GM21576 (cell line): ENCODE data around the gene IL19.
"Not testable (repeated sequence)": the region's sequence is repeated elsewhere in the genome, so short reads cannot be mapped to it uniquely, and the experiment has no call there.

Experiments used
- ATAC-seq: cut with Tn5 transposase; IDR thresholded peaks from one replicate; pipeline ENCODE4 v1.9.1; 2021; ENCODE audit warnings: mild to moderate bottlenecking, moderate library complexity; ENCODE audit not compliant: unreplicated experiment

The IL19 gene

GRCh38 chr1:206739411-206740076 lies 31.0 kb upstream of the IL19 start:
- peak; percentile 78 for ATAC-seq

DNA sequence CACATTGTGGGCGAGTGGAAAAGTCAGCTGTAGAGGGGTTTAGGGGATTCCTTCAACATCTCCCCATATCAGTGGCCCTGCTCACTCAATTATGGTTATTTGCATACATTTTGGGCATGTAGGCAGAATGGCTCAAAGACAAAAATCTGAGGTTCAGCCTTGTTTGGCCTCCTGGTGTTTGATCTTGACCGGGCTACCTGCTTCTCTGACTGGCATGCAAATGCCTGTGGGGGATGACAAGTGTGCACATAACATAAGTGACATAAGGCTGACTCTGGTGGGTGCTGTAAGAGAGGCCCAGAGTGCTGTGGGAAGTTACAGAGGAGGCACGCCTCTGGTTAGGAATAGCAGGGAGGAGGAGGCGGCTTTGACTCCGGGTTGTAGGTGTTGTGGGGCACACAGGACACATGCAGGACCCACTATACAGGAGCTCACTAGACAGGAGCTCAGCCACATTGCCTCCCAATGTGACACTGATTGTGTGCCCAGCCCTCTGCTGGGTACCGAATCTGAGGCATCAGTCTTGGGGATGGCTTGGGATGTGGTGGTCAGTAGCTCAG lies 29.4 kb upstream of the IL19 start:
- ATAC-seq = no peak

- no peak for ATAC-seq
Observed at GRCh38 chr1:206742719-206743383, 27.7 kb upstream of the IL19 start.

- no peak for ATAC-seq
Observed at GRCh38 chr1:206744683-206745082, 25.9 kb upstream of the IL19 start.

GRCh38 chr1:206745301-206745700 lies 25.3 kb upstream of the IL19 start:
- no peak for ATAC-seq

GRCh38 chr1:206748348-206749030 lies 22.1 kb upstream of the IL19 start:
- ATAC-seq = no peak

GRCh38 chr1:206751891-206752290 lies 18.7 kb upstream of the IL19 start:
- ATAC-seq = no peak

DNA sequence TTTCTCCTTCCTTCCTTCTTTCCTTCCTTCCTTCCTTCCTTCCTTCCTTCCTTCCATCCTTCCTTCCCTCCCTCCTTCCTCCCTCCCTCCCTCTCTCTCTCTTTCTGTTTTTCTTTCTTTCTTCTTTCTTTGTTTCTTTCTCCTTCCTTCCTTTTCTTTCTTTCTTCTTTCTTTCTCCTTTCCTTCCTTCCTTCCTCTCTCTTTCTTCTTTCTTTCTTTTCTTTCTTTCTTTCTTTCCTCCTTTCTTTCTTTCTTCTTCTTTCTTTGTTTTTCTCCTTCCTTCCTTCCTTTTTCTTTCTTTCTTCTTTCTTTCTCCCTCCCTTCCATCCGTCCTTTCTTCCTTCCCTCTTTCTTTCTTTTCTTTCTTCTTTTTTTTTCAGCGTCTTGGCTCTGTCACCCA lies 18.1 kb upstream of the IL19 start:
- no peak for ATAC-seq

DNA sequence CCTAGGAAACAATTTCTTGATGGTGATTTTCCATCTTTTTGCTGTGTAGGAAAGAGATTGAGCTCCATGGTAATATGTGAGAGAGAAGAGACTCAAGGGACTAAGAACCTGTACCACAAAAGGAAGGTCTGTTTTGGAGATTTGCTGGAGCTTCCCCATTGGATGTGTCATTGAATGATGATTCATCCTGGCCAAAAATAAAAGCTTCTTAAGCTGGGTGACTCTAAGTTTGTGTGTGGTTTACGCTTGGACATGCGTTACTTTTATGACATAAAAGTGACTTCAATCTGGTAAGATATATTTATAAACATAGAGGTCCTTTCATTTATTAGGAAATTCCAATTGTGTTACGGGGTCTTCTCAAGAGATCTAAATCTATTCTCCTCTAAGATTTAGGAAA lies 17.4 kb upstream of the IL19 start:
- no peak for ATAC-seq

DNA sequence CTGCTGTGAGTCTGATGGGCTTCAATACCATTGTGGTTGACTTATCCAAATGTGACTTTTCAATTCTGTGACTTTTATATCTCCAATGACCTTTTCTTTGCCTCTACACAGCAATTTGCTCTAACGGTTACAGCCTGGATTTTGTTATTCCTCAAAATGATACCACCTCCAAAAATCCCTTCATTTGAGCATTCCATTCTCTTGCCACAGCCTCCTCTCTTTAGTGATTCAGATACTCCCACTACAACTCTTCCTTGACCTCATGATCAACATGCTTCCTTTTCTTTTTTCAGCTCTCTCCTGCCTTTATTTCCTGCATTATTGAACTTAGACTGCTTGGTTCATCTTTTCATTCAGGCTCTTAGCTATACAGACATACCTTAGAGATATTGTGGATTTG lies 16.6 kb upstream of the IL19 start:
- no peak for ATAC-seq

GRCh38 chr1:206757524-206758266 lies 12.9 kb upstream of the IL19 start:
- no peak for ATAC-seq

DNA sequence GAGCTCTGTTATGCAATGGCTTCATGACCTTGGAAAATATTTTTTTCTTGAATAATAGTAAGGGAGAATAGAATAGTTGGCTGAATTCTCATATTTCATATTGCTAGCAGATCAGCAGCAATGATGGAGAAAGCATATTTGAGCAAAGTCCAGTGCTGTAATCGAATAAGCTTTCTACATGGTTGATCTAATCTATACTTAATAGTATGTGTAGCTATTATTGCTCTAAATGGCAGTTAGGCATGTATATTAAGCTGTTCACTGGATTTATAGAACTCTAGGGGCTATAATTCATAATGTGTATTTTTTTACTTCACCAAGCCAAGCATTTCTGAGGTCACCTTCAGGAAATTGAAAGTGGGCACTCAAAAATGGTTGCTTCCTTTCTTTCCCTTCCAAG lies 10.0 kb upstream of the IL19 start:
- ATAC-seq = no peak

- no peak for ATAC-seq
Observed at GRCh38 chr1:206761159-206761768, 9.3 kb upstream of the IL19 start.

- not testable (repeated sequence) for ATAC-seq
Observed at GRCh38 chr1:206762741-206763364, 7.7 kb upstream of the IL19 start.

- not testable (repeated sequence) for ATAC-seq
Observed at GRCh38 chr1:206765771-206766170, 4.8 kb upstream of the IL19 start.

DNA sequence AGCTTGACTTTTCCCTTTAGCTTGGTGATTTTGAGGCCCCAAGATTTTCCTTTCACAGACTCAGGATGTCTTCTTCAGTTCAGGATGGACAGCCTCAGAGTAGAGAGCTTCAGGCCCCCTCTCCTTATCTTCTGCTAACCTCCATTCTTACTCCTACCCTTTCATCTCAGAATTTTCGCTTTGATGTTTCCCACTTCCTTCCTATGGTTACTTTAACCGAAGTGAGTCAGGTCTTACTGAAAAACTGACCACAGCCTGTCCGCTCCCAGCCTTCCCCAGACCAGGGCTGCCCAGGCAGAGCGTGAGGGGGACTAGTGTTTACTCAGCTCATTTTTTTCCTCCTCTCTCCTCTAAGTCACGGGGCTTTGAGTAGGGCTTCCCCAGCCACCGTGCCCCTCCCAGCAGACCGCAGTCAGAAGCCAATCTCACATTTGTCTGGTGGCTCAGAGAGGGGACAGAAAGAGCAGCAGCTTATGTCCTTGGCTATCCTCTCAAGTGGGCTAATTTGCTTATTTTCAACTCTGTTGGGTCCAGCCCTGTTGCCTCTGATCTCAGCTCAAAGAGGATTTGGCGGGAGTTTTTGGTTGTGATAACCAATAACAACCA lies 4.2 kb upstream of the IL19 start:
- peak; percentile 51 for ATAC-seq

DNA sequence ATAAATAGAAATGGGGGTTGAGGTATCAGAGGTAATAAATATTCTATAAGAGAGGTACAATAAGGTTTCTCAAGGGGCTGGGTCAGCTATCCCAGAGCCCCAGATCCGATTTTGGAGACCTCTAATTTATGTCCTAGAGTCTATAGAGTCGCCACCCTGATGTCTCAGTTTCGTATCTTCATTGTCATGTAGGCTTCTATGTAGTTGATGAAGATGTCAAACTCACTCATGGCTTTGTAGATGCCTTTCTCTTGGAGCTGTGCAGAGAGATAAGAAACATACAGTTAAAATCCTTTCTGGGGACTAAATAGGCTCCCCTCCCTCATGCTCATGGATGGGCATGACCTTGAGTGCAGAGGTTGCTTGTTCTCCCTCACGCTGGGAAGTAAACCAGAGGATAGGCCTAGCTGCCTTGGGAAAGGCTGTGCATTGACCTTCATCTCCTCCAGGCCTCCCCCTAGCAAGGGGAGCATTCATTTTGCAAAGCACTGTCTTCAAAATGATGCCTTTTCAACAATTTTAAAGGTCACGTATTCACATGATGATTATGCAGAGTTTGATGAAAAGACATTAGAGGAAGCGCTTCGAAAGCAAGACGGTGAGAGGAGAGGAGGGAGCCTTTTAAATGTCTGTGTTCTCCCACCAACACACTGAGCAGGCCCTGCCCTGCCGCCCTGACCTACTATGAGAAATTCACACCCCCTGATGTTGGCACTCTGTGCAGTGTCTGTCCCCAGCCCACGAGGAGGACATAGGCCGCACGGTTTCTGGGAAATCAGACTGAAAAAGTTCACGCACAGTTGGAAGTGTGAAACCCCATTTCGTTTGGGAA lies 1.9 kb upstream of the IL19 start:
- peak; percentile 4 for ATAC-seq

DNA sequence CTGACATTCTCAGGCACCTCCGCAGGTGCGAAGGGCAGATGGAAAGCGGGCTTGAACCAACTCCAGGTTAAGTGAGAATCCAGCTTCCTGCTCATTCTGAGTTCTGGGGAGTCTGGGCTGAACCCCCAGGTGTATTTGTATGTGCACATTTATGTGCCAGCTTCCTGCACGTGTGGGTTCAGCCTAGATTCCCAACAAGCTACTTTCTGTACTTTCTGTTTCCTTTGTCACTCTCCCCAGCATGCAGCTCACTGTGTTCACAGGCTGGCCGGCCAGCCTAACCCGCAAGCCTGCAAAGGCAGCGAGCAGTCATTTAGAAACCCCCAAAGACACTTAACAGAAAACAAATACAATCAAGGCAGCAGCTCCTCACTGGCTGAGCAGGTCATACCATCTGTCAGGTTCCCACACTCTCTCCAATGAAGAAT lies 1.3 kb upstream of the IL19 start:
- ATAC-seq = peak; percentile 54

DNA sequence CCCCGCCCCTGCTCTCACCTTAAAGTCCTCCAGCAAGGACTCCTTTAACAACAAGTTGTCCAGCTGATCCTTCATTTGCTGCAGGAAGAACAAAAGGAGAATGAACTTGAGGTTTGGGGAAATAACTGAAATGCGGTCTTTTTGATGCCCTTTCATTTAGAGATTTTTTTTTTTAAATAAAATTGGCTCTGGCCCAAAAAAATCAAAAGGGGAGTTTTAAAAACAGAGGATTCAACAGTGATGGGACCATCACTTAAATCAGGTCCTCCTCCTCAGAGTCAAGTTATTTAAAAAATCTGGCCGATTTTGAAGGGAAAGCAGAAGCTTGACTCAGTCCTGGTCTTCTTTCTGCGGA lies 742 bp downstream of the IL19 start:
- no peak for ATAC-seq
